ENCODE measurements around the gene MS4A5.

MS4A5 gene

DNA sequence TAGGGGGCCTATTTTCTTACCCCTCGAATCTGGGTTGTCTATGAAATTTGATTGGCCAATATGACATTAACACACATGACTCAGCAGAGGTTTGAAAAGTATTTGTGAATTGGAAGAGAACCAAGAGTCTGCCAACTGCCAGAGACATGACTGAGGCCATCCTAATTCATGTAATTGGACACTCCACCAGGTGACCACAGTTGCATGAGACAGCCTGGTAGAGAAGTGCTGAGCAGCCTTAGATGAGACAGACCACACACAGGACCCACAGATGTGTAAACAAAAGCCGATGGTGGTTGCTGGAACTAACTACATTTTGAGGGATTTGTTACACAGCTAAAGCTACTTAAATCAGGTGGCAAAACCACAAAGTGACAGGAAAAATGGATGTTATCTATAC, 855 bp upstream of the MS4A5 start:
- Histone ChIP-seq H3K9me3 (ENCODE audit: control insufficient read depth, insufficient read depth, low read length) (no peaks in the 10 kb centered on the region), H3K9me2 (replicated peaks; ENCODE audit: control insufficient read depth, low read length) (no peaks in the 10 kb centered on the region; the same call in 1 of the 2 replicates), H4K20me1 (ENCODE audit: control insufficient read depth, insufficient read depth, low read depth, low read length) (no peaks in the 10 kb centered on the region), H3K4me1 (ENCODE audit: control insufficient read depth, low read length) (no peaks in the 10 kb centered on the region), H3K27me3 (ENCODE audit: control insufficient read depth, low read length) (no peaks in the 10 kb centered on the region), H3K36me3 (ENCODE audit: control insufficient read depth, low read length) (no peaks in the 10 kb centered on the region), H3K4me2 (ENCODE audit: low read length) (no peak overlapping the region), H3K27ac (ENCODE audit: low read depth, low read length) (no peak overlapping the region), H3K4me3 (ENCODE audit: low read length) (no peak overlapping the region), H3K79me2 (ENCODE audit: control insufficient read depth, low read length) (no peaks in the 10 kb centered on the region), H3F3A (ENCODE audit: control insufficient read depth, insufficient read depth) (no peaks in the 10 kb centered on the region)
- TF ChIP-seq CTCF (IDR thresholded peaks at IDR 0.05; ENCODE audit: low read depth, low read length, poor library complexity, severe bottlenecking) (no peak), EZH2phosphoT487 (IDR thresholded peaks at IDR 0.05; ENCODE audit: borderline replicate concordance, low read length) (no peak)

- no peak overlapping the region for H3K27ac ChIP-seq (ENCODE audit: low read depth, low read length)
- H4K20me1 ChIP-seq (ENCODE audit: control insufficient read depth, insufficient read depth, low read depth, low read length): no peaks in the 10 kb centered on the region
- H3K36me3 ChIP-seq (ENCODE audit: control insufficient read depth, low read length): no peaks in the 10 kb centered on the region
- no peaks in the 10 kb centered on the region for H3K27me3 ChIP-seq (ENCODE audit: control insufficient read depth, low read length)
- no peaks in the 10 kb centered on the region; the same call in 1 of the 2 replicates for H3K9me2 ChIP-seq (replicated peaks; ENCODE audit: control insufficient read depth, low read length)
- TF ChIP-seq EZH2phosphoT487 (IDR thresholded peaks at IDR 0.05; ENCODE audit: borderline replicate concordance, low read length): no peak
- H3K4me3 ChIP-seq (ENCODE audit: low read length): no peak overlapping the region
- H3K4me2 ChIP-seq (ENCODE audit: low read length): no peak overlapping the region
- no peaks in the 10 kb centered on the region for H3K79me2 ChIP-seq (ENCODE audit: control insufficient read depth, low read length)
- no peaks in the 10 kb centered on the region for H3K9me3 ChIP-seq (ENCODE audit: control insufficient read depth, insufficient read depth, low read length)
- no peaks in the 10 kb centered on the region for H3F3A ChIP-seq (ENCODE audit: control insufficient read depth, insufficient read depth)
- H3K4me1 ChIP-seq (ENCODE audit: control insufficient read depth, low read length): no peaks in the 10 kb centered on the region
Observed at GRCh38 chr11:60431251-60431650, 1.9 kb downstream of the MS4A5 start.

- H3K4me1 ChIP-seq (ENCODE audit: control insufficient read depth, low read length): no peaks in the 10 kb centered on the region
- H3K4me2 ChIP-seq (ENCODE audit: low read length): no peak overlapping the region
- no peaks in the 10 kb centered on the region for H3K79me2 ChIP-seq (ENCODE audit: control insufficient read depth, low read length)
- no peak overlapping the region for H3K27ac ChIP-seq (ENCODE audit: low read depth, low read length)
- H3K27me3 ChIP-seq (ENCODE audit: control insufficient read depth, low read length): no peaks in the 10 kb centered on the region
- H3K9me2 ChIP-seq (replicated peaks; ENCODE audit: control insufficient read depth, low read length): no peaks in the 10 kb centered on the region; the same call in 1 of the 2 replicates
- H3K36me3 ChIP-seq (ENCODE audit: control insufficient read depth, low read length): no peaks in the 10 kb centered on the region
- H3K9me3 ChIP-seq (ENCODE audit: control insufficient read depth, insufficient read depth, low read length): no peaks in the 10 kb centered on the region
- H3F3A ChIP-seq (ENCODE audit: control insufficient read depth, insufficient read depth): no peaks in the 10 kb centered on the region
- TF ChIP-seq CTCF (IDR thresholded peaks at IDR 0.05; ENCODE audit: low read depth, low read length, poor library complexity, severe bottlenecking) (no peak), EZH2phosphoT487 (IDR thresholded peaks at IDR 0.05; ENCODE audit: borderline replicate concordance, low read length) (no peak)
- no peak overlapping the region for H3K4me3 ChIP-seq (ENCODE audit: low read length)
- H4K20me1 ChIP-seq (ENCODE audit: control insufficient read depth, insufficient read depth, low read depth, low read length): no peaks in the 10 kb centered on the region
Observed at GRCh38 chr11:60433401-60433800, 4.0 kb downstream of the MS4A5 start.

DNA sequence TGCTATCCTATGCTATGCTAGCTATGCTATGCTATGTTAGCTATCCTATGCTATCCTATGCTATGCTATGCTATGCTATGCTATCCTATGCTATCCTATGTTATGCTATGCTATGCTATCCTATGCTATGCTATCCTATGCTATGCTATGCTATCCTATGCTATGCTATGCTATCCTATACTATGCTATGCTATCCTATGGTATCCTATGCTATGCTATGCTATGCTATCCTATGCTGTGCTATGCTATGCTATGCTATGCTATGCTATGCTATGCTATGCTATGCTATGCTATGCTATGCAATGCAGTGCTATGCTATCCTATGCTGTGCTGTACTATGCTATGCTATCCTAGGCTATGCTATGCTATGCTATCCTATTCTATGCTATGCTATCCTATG, 17.7 kb downstream of the MS4A5 start:
- Histone ChIP-seq H3K4me3 (ENCODE audit: low read length) (peak overlapping the region; percentile 65; the same call in 1 of the 2 replicates), H3K27ac (ENCODE audit: low read depth, low read length) (no peak overlapping the region), H3K79me2 (ENCODE audit: control insufficient read depth, low read length) (no peaks in the 10 kb centered on the region), H3K4me1 (ENCODE audit: control insufficient read depth, low read length) (peaks cover 63% of the 10 kb centered on the region), H3F3A (ENCODE audit: control insufficient read depth, insufficient read depth) (peaks cover 14% of the 10 kb centered on the region), H3K4me2 (ENCODE audit: low read length) (peak overlapping the region; percentile 79), H4K20me1 (ENCODE audit: control insufficient read depth, insufficient read depth, low read depth, low read length) (no peaks in the 10 kb centered on the region), H3K9me2 (replicated peaks; ENCODE audit: control insufficient read depth, low read length) (no peaks in the 10 kb centered on the region), H3K36me3 (ENCODE audit: control insufficient read depth, low read length) (no peaks in the 10 kb centered on the region), H3K9me3 (ENCODE audit: control insufficient read depth, insufficient read depth, low read length) (peaks cover 6% of the 10 kb centered on the region; the same call in 1 of the 2 replicates), H3K27me3 (ENCODE audit: control insufficient read depth, low read length) (no peaks in the 10 kb centered on the region)
- no peak for TF ChIP-seq CTCF (IDR thresholded peaks at IDR 0.05; ENCODE audit: low read depth, low read length, poor library complexity, severe bottlenecking)
- no peak for TF ChIP-seq EZH2phosphoT487 (IDR thresholded peaks at IDR 0.05; ENCODE audit: borderline replicate concordance, low read length)
